Endothelial cell of umbilical vein (primary cell): ENCODE results near the gene ADIPOQ. TPM values are rescaled to one million over a fixed set of nuclear protein-coding genes. Genes with fewer than 3 reads are reported as not detected.

Experiments
- BruUV-seq: library from RNA; stranded (reverse); fragments of 400-500 nt; replicated peaks from 2 replicates; lab custom pipeline; 2021; lab: Mats Ljungman, UMichigan
- CTCF ChIA-PET: fragments of 300-600, 350-600 bp; sonication (Branson Sonifier 250); formaldehyde crosslinking; loops from one replicate; lab custom pipeline; 2021; ENCODE audit warnings: antibody characterized with exemption, inconsistent platforms; lab: Charles Lee
- POLR2A ChIA-PET: fragments of 300-600, 350-600 bp; sonication (Branson Sonifier 250); formaldehyde crosslinking; loops from one replicate; lab custom pipeline; 2021; ENCODE audit warnings: antibody characterized with exemption, inconsistent platforms; lab: Charles Lee
- DNase-seq: peaks from one replicate; pipeline ENCODE4 v3.0.0-alpha.2; 2011; ENCODE audit warnings: low read depth, low spot score
- FAIRE-seq: peaks from 2 replicates; lab custom pipeline; 2011; peaks lifted over from hg19 to GRCh38; lab: Jason Lieb, UNC
- H2AFZ ChIP-seq: 2 replicates; pipeline ENCODE4 v1.6.0; 2012; ENCODE audit warnings: low read depth, low read length, control low read depth, inconsistent platforms
- H3K27ac ChIP-seq: 2 replicates; pipeline ENCODE4 v1.5.1; 2011; ENCODE audit warnings: low read depth, mild to moderate bottlenecking, control low read depth, low read length, moderate library complexity; ENCODE audit not compliant: insufficient read depth
- H3K27me3 ChIP-seq, 2 experiments: 2 replicates each; pipeline versions ENCODE4 v1.6.0 to v1.6.1; 2011; ENCODE audit warnings: low read length in 2 of 2, mixed read lengths in 1 of 2; ENCODE audit not compliant: control insufficient read depth in 2 of 2, insufficient read depth in 2 of 2
- H3K36me3 ChIP-seq, 2 experiments: 2 replicates in 1 of 2; 3 replicates in 1 of 2; pipeline ENCODE4 v1.5.1; 2011; ENCODE audit warnings: low read length in 2 of 2, mild to moderate bottlenecking in 1 of 2, moderate library complexity in 1 of 2; ENCODE audit not compliant: control insufficient read depth in 2 of 2, insufficient read depth in 2 of 2; ENCODE audit errors: extremely low read depth in 1 of 2
- H3K4me1 ChIP-seq: 3 replicates; pipeline ENCODE4 v1.5.1; 2011; ENCODE audit warnings: mild to moderate bottlenecking, low read length; ENCODE audit not compliant: control insufficient read depth, insufficient read depth; ENCODE audit errors: extremely low read depth
- H3K4me2 ChIP-seq: 2 replicates; pipeline ENCODE4 v1.6.1; 2011; ENCODE audit warnings: low read length, control low read depth, mixed read lengths; ENCODE audit not compliant: insufficient read depth
- H3K4me3 ChIP-seq, 3 experiments: fragments of 200-600 bp in 1 of 3; sonication (generic), shearing (Covaris generic) in 1 of 3; replicated peaks in 1 of 3; 2 replicates each; pipeline ENCODE4 v1.5.1; 2011 to 2016; ENCODE audit warnings: control low read depth in 3 of 3, low read length in 3 of 3, mild to moderate bottlenecking in 2 of 3, inconsistent platforms in 1 of 3, low read depth in 1 of 3, moderate library complexity in 1 of 3; ENCODE audit not compliant: insufficient read depth in 1 of 3
- H3K79me2 ChIP-seq: 2 replicates; pipeline ENCODE4 v1.6.0; 2012; ENCODE audit warnings: low read length, inconsistent platforms; ENCODE audit not compliant: control insufficient read depth, insufficient read depth
- H3K9ac ChIP-seq: replicated peaks from 2 replicates; pipeline ENCODE3; 2011; ENCODE audit warnings: low read length, control low read depth; ENCODE audit not compliant: insufficient read depth; ENCODE audit errors: extremely low read depth
- H3K9me1 ChIP-seq: replicated peaks from 3 replicates; pipeline ENCODE4 v1.6.0; 2011; ENCODE audit warnings: mild to moderate bottlenecking, low read length; ENCODE audit not compliant: control insufficient read depth, insufficient read depth; ENCODE audit errors: extremely low read depth
- H3K9me3 ChIP-seq: replicated peaks from 2 replicates; pipeline ENCODE4 v1.5.1; 2012; ENCODE audit warnings: low read length, inconsistent platforms; ENCODE audit not compliant: control insufficient read depth, insufficient read depth
- H4K20me1 ChIP-seq: replicated peaks from 2 replicates; pipeline ENCODE3; 2011; ENCODE audit warnings: mild to moderate bottlenecking, low read length; ENCODE audit not compliant: control insufficient read depth, insufficient read depth; ENCODE audit errors: extremely low read depth
- EZH2 ChIP-seq: IDR thresholded peaks from 2 replicates; pipeline ENCODE4 v1.6.1; 2012; ENCODE audit warnings: borderline replicate concordance, low read depth, mild to moderate bottlenecking, moderate library complexity, low read length, inconsistent platforms; ENCODE audit not compliant: severe bottlenecking
- FOS ChIP-seq: IDR thresholded peaks from 2 replicates; pipeline ENCODE4 v1.6.1; 2011; ENCODE audit warnings: mild to moderate bottlenecking, low read length, moderate library complexity, borderline replicate concordance; ENCODE audit not compliant: insufficient read depth
- GATA2 ChIP-seq: IDR thresholded peaks from 2 replicates; pipeline ENCODE4 v1.7.0; 2011; ENCODE audit warnings: low read depth, mild to moderate bottlenecking, moderate library complexity, mixed read lengths, low read length; ENCODE audit not compliant: insufficient read length, insufficient read depth
- POLR2A ChIP-seq: IDR thresholded peaks from 2 replicates; pipeline ENCODE4 v1.6.1; 2012; ENCODE audit warnings: low read depth, mild to moderate bottlenecking, control low read depth, low read length
- POLR2AphosphoS5 ChIP-seq: IDR thresholded peaks from 2 replicates; pipeline ENCODE4 v1.6.1; 2012; ENCODE audit warnings: low read depth, mild to moderate bottlenecking, control low read depth, low read length, moderate library complexity; ENCODE audit not compliant: insufficient read depth
- dilution Hi-C: fragments of 300-500 bp; cut with MboI; formaldehyde crosslinking; loops from one replicate; pipeline ENCODE4 v1.15.0; 2019; ENCODE audit warnings: low sequenced_read_pairs; ENCODE audit not compliant: extremely low pct_ligation_motif_present
- intact Hi-C: fragments of 100-400 bp; cut with micrococcal nuclease; formaldehyde crosslinking; loops from one replicate; pipeline ENCODE4 v1.10.0; 2022
- polyA plus RNA-seq, 4 experiments: library from polyadenylated mRNA; depleted of rRNA in 3 of 4; stranded (reverse) in 3 of 4; unstranded in 1 of 4; fragments of >200 nt; gene quantifications; 2 replicates each; pipeline versions ENCODE4 v1.2.1 to v1.2.3, GENCODE V29; 2011 to 2012; ENCODE audit warnings: missing spikeins in 1 of 4
- total RNA-seq: library from RNA; stranded (reverse); gene quantifications from 2 replicates; pipeline ENCODE4 v1.2.3, GENCODE V29; 2021
- TF ChIP-seq, protein P1 (sequence below): IDR thresholded peaks from 2 replicates; pipeline ENCODE4 v1.6.1; 2011; ENCODE audit not compliant: insufficient read depth, insufficient read length
- TF ChIP-seq, protein P2 (sequence below), 2 donors: IDR thresholded peaks; 1 replicate in 1 of 2; 2 replicates in 1 of 2; pipeline ENCODE4 v1.5.1; 2011; ENCODE audit warnings: low read length in 2 of 2, mild to moderate bottlenecking in 2 of 2, moderate library complexity in 2 of 2, control low read depth in 1 of 2, inconsistent platforms in 1 of 2, low read depth in 1 of 2; ENCODE audit not compliant: insufficient read depth in 1 of 2; ENCODE audit errors: extremely low read depth in 1 of 2

ADIPOQ gene
- total and polyA plus RNA-seq, 2 donors (not counting 3 experiments of a cell fraction or from before 2014, with no cell fraction given) = not detected

DNA sequence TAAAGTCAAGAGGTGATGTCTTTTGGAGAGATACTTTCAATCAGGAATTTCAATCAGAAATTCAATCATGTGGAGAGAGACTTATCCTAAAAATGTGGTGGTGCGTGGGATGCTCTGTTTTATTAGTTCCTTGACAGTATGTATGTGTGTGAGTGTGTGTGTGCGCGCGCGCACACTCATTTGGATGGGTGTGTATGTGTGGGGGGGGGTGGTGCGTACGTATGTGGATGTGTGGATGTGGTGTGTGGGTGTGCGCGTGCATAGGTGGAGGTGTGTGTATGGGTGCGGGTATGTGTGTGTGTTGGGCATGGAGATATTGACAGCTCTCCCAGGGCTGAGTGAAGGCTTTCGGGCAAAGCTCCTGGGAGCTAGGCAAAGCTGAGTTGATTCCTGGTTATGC, 2.4 kb downstream of the ADIPOQ start:
- H3K4me2 ChIP-seq = no peak overlapping the region
- H3K79me2 ChIP-seq = no peaks in the 10 kb centered on the region
- no TSS peak for BruUV-seq
- no peak overlapping the region for H3K4me3 ChIP-seq
- TF ChIP-seq, protein P1, sequence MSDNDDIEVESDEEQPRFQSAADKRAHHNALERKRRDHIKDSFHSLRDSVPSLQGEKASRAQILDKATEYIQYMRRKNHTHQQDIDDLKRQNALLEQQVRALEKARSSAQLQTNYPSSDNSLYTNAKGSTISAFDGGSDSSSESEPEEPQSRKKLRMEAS = no peak
- no peak for TF ChIP-seq GATA2
- no peak for TF ChIP-seq POLR2A
- no peak for TF ChIP-seq EZH2
- no peak for TF ChIP-seq FOS
- TF ChIP-seq, protein P2, sequence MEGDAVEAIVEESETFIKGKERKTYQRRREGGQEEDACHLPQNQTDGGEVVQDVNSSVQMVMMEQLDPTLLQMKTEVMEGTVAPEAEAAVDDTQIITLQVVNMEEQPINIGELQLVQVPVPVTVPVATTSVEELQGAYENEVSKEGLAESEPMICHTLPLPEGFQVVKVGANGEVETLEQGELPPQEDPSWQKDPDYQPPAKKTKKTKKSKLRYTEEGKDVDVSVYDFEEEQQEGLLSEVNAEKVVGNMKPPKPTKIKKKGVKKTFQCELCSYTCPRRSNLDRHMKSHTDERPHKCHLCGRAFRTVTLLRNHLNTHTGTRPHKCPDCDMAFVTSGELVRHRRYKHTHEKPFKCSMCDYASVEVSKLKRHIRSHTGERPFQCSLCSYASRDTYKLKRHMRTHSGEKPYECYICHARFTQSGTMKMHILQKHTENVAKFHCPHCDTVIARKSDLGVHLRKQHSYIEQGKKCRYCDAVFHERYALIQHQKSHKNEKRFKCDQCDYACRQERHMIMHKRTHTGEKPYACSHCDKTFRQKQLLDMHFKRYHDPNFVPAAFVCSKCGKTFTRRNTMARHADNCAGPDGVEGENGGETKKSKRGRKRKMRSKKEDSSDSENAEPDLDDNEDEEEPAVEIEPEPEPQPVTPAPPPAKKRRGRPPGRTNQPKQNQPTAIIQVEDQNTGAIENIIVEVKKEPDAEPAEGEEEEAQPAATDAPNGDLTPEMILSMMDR (IDR thresholded peaks at IDR 0.05; ENCODE audit: extremely low read depth in 1 of 2, insufficient read depth in 1 of 2, low read depth in 1 of 2, low read length in 2 of 2) = no peak
- no peak for TF ChIP-seq POLR2AphosphoS5
- intact Hi-C loops (loop anchor here (5.0 kb wide), 1 partner anchor 172 kb away; no protein-coding TSS in a partner anchor), dilution Hi-C loops (no loop called here)
- ChIA-PET POLR2A (interaction anchor here (0.6 kb wide), 1 partner anchor 43 kb away, joined by 6 read pairs; no protein-coding TSS in a partner anchor), CTCF (no interaction called here)
- H3K36me3 ChIP-seq = no peaks in the 10 kb centered on the region
- DNase-seq = no peak
- no peak overlapping the region for H3K9ac ChIP-seq
- H3K27me3 ChIP-seq = no peaks in the 10 kb centered on the region
- no peak for FAIRE-seq
- H4K20me1 ChIP-seq = no peaks in the 10 kb centered on the region
- H3K4me1 ChIP-seq = no peaks in the 10 kb centered on the region
- no peaks in the 10 kb centered on the region for H3K9me1 ChIP-seq
- H3K27ac ChIP-seq = no peak overlapping the region
- no peak overlapping the region for H2AFZ ChIP-seq
- H3K9me3 ChIP-seq = no peaks in the 10 kb centered on the region
